C4-2B (cell line): ENCODE measurements around the gene EFNA5.
A peak's percentile ranks its signal among the peaks of the same experiment; 100 is the strongest.

Experiments used
- H3K27ac ChIP-seq: fragments of 450-650 bp; 2 replicates; pipeline ENCODE4 v1.5.1; 2017
- ZFX ChIP-seq: fragments of 450-650 bp; IDR thresholded peaks from 2 replicates; pipeline ENCODE4 v1.6.1; 2017
- TF ChIP-seq, protein P1 (sequence below): fragments of 450-650 bp; conservative IDR thresholded peaks from 2 replicates; pipeline ENCODE4 v1.5.1; 2017; ENCODE audit warnings: mild to moderate bottlenecking

EFNA5 gene

DNA sequence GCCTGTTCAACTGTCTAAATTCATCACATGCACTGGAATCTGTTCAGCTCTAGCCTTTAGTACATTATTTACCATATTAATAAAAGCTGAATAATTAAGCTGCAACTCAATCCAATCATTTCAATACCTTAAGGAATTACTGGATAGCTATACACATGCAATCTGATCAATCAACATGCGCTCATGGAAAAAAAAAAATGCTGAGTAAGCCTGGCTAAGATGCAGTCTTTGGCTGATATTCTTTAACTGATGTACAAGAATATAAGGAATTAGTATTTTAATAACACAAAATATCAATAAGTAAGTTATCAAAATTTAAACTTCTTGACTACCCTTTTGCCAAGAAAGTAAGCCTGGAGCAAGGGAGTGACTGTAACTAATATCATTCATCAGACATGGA is 15.9 kb downstream of the EFNA5 start:
- H3K27ac ChIP-seq, result no peak overlapping the region
- TF ChIP-seq, protein P1, sequence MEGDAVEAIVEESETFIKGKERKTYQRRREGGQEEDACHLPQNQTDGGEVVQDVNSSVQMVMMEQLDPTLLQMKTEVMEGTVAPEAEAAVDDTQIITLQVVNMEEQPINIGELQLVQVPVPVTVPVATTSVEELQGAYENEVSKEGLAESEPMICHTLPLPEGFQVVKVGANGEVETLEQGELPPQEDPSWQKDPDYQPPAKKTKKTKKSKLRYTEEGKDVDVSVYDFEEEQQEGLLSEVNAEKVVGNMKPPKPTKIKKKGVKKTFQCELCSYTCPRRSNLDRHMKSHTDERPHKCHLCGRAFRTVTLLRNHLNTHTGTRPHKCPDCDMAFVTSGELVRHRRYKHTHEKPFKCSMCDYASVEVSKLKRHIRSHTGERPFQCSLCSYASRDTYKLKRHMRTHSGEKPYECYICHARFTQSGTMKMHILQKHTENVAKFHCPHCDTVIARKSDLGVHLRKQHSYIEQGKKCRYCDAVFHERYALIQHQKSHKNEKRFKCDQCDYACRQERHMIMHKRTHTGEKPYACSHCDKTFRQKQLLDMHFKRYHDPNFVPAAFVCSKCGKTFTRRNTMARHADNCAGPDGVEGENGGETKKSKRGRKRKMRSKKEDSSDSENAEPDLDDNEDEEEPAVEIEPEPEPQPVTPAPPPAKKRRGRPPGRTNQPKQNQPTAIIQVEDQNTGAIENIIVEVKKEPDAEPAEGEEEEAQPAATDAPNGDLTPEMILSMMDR, result no peak
- no peak for TF ChIP-seq ZFX

DNA sequence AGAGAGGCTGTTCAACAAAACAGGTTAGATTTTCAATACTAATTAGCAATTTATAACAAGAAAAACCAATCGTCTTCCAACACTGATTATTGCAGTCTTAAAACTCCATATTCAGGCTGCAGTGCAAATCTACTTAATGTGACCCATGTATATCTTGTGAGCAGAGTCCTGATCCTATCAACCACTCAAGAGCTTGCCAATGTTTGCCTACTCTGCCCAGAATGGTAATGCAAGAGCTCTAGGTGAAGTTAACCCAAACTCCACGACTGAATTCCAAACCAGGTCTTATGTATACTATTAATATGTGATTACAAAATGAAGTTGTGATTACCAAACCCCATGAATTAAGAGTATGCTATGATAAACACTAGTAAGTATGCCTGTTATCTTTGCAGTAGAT is 17.1 kb downstream of the EFNA5 start:
- TF ChIP-seq, protein P1, result no peak
- TF ChIP-seq ZFX, result no peak
- peak overlapping the region; percentile 65; the same call in 1 of the 2 replicates for H3K27ac ChIP-seq

DNA sequence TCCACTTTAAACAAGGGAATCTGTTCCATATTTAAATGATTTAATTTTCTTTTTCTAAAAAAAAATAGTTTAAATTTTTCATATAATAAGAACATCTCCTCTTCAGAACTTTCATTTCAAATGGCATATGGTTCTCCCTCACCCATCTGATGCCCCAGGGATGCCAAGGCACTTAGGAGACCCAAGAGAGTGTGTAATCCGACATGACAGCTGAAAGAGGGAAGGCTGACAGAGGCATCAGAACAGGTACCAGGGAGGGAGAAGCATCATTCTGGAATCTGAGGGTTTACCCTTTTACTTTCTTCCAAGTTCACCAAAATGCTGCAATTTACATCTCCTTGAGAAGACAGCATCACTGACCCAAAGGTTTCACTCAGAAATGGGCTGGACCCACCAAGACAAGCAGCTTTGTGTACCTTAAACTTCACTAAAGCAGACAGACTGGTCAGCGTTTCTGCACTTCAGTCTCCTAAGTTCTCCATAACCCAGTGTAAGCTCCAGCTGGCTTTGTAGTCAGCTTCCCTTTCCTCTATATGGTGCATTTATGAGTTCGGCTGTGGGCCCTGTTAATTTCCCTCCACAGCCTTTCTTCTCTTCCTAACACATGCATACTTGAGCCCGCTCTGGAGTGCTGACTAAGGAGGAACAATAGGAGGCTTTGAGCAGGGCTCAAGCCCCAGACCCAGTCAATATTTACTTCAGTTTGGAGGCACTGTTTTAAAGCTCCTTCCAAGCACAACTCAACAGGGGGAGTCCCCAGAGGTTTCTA is 17.7 kb downstream of the EFNA5 start:
- TF ChIP-seq, protein P1, result no peak
- no peak for TF ChIP-seq ZFX
- peak overlapping the region; percentile 65; the same call in 1 of the 2 replicates for H3K27ac ChIP-seq

DNA sequence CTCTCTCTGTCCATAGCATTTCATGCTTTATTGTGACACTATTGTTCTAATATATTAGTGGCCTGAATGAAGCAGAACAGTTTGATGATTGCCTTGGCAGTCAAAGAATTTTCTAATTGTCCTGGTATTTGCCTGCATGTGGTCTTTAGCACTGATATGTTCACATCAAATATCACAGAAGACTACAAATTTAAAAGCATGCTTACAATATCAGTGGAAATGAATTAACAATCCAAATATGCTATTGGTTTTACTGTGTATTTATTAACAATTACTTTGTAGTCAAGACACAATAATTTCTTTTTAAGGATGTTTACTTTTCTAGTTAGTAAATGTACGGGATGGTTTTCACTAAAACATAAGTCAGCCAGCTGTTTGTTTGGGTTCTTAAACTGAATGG is 18.3 kb downstream of the EFNA5 start:
- no peak overlapping the region for H3K27ac ChIP-seq
- TF ChIP-seq, protein P1, result no peak
- no peak for TF ChIP-seq ZFX

DNA sequence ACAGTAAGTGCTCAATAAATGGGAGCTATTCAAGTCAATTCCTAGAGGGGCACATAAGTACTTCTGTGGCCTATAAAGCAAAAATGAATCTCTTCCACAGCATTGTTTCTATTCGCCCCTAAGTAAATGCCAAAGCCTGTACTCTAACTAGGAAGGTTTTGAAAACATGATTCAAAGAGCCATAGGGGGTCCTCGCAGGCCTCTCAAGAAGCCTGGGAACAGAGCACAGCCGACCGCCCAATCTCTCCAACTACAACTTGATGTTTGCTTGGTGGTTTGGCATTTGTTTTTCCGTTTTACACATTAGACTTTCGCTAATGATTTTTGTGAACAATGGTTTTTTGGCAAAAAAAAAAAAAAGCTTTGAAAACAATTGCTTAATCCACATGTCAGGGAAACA is 19.4 kb downstream of the EFNA5 start:
- no peak overlapping the region for H3K27ac ChIP-seq

DNA sequence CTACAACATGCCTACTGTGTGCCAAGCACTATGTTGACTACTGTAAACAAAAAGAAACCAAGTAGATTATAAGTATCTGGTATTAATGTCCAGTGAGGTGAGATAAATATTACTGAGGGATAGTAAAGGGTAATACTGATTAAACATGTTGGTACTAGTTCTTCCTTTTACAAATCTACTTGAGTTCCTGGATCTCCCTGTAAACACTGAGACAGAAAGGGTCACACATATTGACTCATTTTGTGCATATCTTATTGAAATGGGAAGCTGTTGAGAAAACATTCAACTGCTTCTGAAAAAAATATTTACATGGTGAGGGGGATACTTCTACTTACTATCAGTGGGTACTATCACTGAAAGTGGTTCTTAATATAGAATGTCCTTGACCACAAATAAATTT is 24.3 kb downstream of the EFNA5 start:
- H3K27ac ChIP-seq, result no peak overlapping the region
- TF ChIP-seq, protein P1, result no peak
- TF ChIP-seq ZFX, result no peak

More for the DNA sequence above, 19.4 kb downstream of the EFNA5 start:
- TF ChIP-seq, protein P1, result no peak
- TF ChIP-seq ZFX, result no peak

DNA sequence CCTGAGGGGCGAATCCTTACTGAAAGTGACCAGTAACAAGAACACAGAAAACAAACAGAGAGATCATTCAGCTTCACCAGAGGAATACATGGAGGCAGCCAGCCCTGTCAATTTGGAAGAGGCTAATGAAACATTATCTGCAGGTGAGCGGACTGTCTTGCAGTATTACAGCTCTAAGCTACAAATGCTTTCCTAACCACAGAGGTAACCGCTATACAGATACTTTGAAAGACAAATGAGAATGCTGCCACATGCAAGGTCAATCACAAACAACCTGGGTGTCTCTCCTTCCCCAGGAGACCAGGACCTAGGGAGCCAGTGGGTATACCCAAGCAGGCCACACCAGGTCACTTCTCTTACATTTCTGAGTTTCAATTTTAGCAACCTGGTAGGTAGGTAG is 30.2 kb downstream of the EFNA5 start:
- peak overlapping the region; percentile 28 for H3K27ac ChIP-seq
- TF ChIP-seq, protein P1, result no peak
- TF ChIP-seq ZFX, result no peak
